H9 (cell line): ENCODE data around the gene PDGFB. TPM values are rescaled to one million over a fixed set of nuclear protein-coding genes. Genes with fewer than 3 reads are reported as not detected.

Source experiments
- DNase-seq: peaks from one replicate; pipeline ENCODE4 v3.0.0-alpha.2; 2017
- H2AFZ ChIP-seq: one replicate; pipeline ENCODE4 v1.6.1; 2013; ENCODE audit warnings: mild to moderate bottlenecking, low read length, control low read depth, moderate library complexity
- H2AK5ac ChIP-seq: 2 replicates; pipeline ENCODE4 v1.6.1; 2013; ENCODE audit warnings: low read length, control low read depth, mixed read lengths; ENCODE audit not compliant: insufficient read length
- H2BK120ac ChIP-seq: one replicate; pipeline ENCODE4 v1.6.1; 2013; ENCODE audit warnings: low read depth, mild to moderate bottlenecking, low read length, control low read depth, inconsistent platforms; ENCODE audit not compliant: poor library complexity, severe bottlenecking
- H2BK12ac ChIP-seq: 2 replicates; pipeline ENCODE4 v1.6.1; 2013; ENCODE audit warnings: low read length, control low read depth, mixed read lengths, low read depth; ENCODE audit not compliant: insufficient read length
- H2BK15ac ChIP-seq: 2 replicates; pipeline ENCODE4 v1.6.1; 2013; ENCODE audit warnings: low read depth, low read length, control low read depth
- H2BK20ac ChIP-seq: one replicate; pipeline ENCODE4 v1.6.1; 2013; ENCODE audit warnings: low read depth, mild to moderate bottlenecking, low read length, control low read depth, inconsistent platforms; ENCODE audit not compliant: poor library complexity, severe bottlenecking
- H2BK5ac ChIP-seq: 2 replicates; pipeline ENCODE4 v1.6.1; 2013; ENCODE audit warnings: low read length, control low read depth, mixed read lengths; ENCODE audit not compliant: insufficient read length
- H3K14ac ChIP-seq: 2 replicates; pipeline ENCODE4 v1.6.1; 2013; ENCODE audit warnings: low read length, control low read depth; ENCODE audit not compliant: insufficient read depth
- H3K18ac ChIP-seq: 2 replicates; pipeline ENCODE4 v1.6.1; 2013; ENCODE audit warnings: low read depth, mild to moderate bottlenecking, mixed read lengths, low read length, control low read depth; ENCODE audit not compliant: insufficient read length
- H3K23ac ChIP-seq: 2 replicates; pipeline ENCODE4 v1.6.1; 2013; ENCODE audit warnings: low read length, control low read depth, mixed read lengths, low read depth; ENCODE audit not compliant: insufficient read length
- H3K23me2 ChIP-seq: 2 replicates; pipeline ENCODE4 v1.6.1; 2013; ENCODE audit warnings: low read depth, mild to moderate bottlenecking, mixed read lengths, low read length, control low read depth; ENCODE audit not compliant: insufficient read length, poor library complexity, severe bottlenecking
- H3K27ac ChIP-seq: 2 replicates; pipeline ENCODE4 v1.5.1; 2013; ENCODE audit warnings: low read length, control low read depth, mixed read lengths, low read depth; ENCODE audit not compliant: insufficient read length
- H3K27me3 ChIP-seq: 2 replicates; pipeline ENCODE4 v1.6.1; 2013; ENCODE audit warnings: low read length, control low read depth, inconsistent platforms; ENCODE audit not compliant: insufficient read depth
- H3K4ac ChIP-seq: 2 replicates; pipeline ENCODE4 v1.6.1; 2013; ENCODE audit warnings: low read depth, mild to moderate bottlenecking, control low read depth, inconsistent platforms, low read length, moderate library complexity
- H3K4me1 ChIP-seq: 2 replicates; pipeline ENCODE4 v1.6.1; 2013; ENCODE audit warnings: low read length, control low read depth, inconsistent platforms; ENCODE audit not compliant: insufficient read depth
- H3K4me2 ChIP-seq: 2 replicates; pipeline ENCODE4 v1.6.1; 2013; ENCODE audit warnings: low read length, control low read depth, mixed read lengths; ENCODE audit not compliant: insufficient read length, insufficient read depth
- H3K56ac ChIP-seq: 2 replicates; pipeline ENCODE4 v1.6.1; 2013; ENCODE audit warnings: low read depth, mild to moderate bottlenecking, mixed read lengths, low read length, control low read depth; ENCODE audit not compliant: insufficient read length
- H3K79me1 ChIP-seq: 2 replicates; pipeline ENCODE4 v1.6.1; 2013; ENCODE audit warnings: low read depth, mild to moderate bottlenecking, moderate library complexity, low read length, control low read depth, inconsistent platforms; ENCODE audit not compliant: insufficient read depth, poor library complexity, severe bottlenecking
- H3K79me2 ChIP-seq: 2 replicates; pipeline ENCODE4 v1.6.1; 2013; ENCODE audit warnings: low read length, control low read depth, inconsistent platforms; ENCODE audit not compliant: insufficient read depth
- H3K9ac ChIP-seq: 2 replicates; pipeline ENCODE4 v1.6.1; 2013; ENCODE audit warnings: low read length, control low read depth, mixed read lengths; ENCODE audit not compliant: insufficient read length; ENCODE audit errors: extremely low read depth
- H3K9me3 ChIP-seq: one replicate; pipeline ENCODE4 v1.6.1; 2013; ENCODE audit warnings: low read depth, low read length, inconsistent platforms; ENCODE audit not compliant: control insufficient read depth
- H3T11ph ChIP-seq: one replicate; pipeline ENCODE4 v1.6.1; 2013; ENCODE audit warnings: mild to moderate bottlenecking, low read length, control low read depth, inconsistent platforms
- H4K20me1 ChIP-seq: one replicate; pipeline ENCODE4 v1.6.1; 2013; ENCODE audit not compliant: control insufficient read depth, insufficient read length, insufficient read depth
- H4K5ac ChIP-seq: 2 replicates; pipeline ENCODE4 v1.6.1; 2013; ENCODE audit warnings: low read depth, mild to moderate bottlenecking, mixed read lengths, low read length, control low read depth; ENCODE audit not compliant: insufficient read length
- H4K8ac ChIP-seq: replicated peaks from 2 replicates; pipeline ENCODE4 v1.6.1; 2013; ENCODE audit warnings: low read length, control low read depth, mixed read lengths, low read depth; ENCODE audit not compliant: insufficient read length
- H4K91ac ChIP-seq: 2 replicates; pipeline ENCODE4 v1.6.1; 2013; ENCODE audit warnings: low read depth, mild to moderate bottlenecking, moderate library complexity, mixed read lengths, low read length, control low read depth; ENCODE audit not compliant: insufficient read length
- H3K27ac Mint-ChIP-seq, 3 experiments: 2 replicates in 2 of 3; 3 replicates in 1 of 3; pipeline ENCODE4 v1.8.0; 2020 to 2021; ENCODE audit warnings: mixed read lengths in 3 of 3, mild to moderate bottlenecking in 1 of 3, moderate library complexity in 1 of 3
- H3K27me3 Mint-ChIP-seq: 2 replicates; pipeline ENCODE4 v1.8.0; 2021; ENCODE audit warnings: low read depth, mild to moderate bottlenecking, moderate library complexity, mixed read lengths
- H3K36me3 Mint-ChIP-seq, 3 experiments: 2 replicates in 2 of 3; 3 replicates in 1 of 3; pipeline ENCODE4 v1.8.0; 2020 to 2021; ENCODE audit warnings: low read depth in 3 of 3, mixed read lengths in 3 of 3; ENCODE audit not compliant: insufficient read depth in 1 of 3
- H3K4me1 Mint-ChIP-seq, 2 experiments: 2 replicates each; pipeline ENCODE4 v1.8.0; 2020; ENCODE audit warnings: mixed read lengths in 2 of 2
- H3K4me3 Mint-ChIP-seq, 2 experiments: 2 replicates in 1 of 2; 3 replicates in 1 of 2; pipeline ENCODE4 v1.8.0; 2020 to 2021; ENCODE audit warnings: mild to moderate bottlenecking in 2 of 2, mixed read lengths in 2 of 2, moderate library complexity in 1 of 2
- H3K9me3 Mint-ChIP-seq, 2 experiments: 2 replicates in 1 of 2; 3 replicates in 1 of 2; pipeline ENCODE4 v1.8.0; 2020; ENCODE audit warnings: mild to moderate bottlenecking in 2 of 2, mixed read lengths in 2 of 2, moderate library complexity in 1 of 2
- WGBS: extraction: QIAGEN DNeasy Blood & Tissue Kit; methylation state at CpG from one replicate; pipeline ENCODE4 v1.1.7; 2013; ENCODE audit warnings: missing lambda C conversion rate, low lambda C conversion rate, mixed read lengths; ENCODE audit not compliant: insufficient read length; ENCODE audit errors: extremely low coverage; 5-methylcytosine and 5-hydroxymethylcytosine counted together
- total RNA-seq: library from RNA; stranded (reverse); gene quantifications from 2 replicates; pipeline ENCODE4 v1.2.1, GENCODE V29; 2021
- TF ChIP-seq, protein P1 (sequence below): fragments of 200-600 bp; sonication (generic); conservative IDR thresholded peaks from 3 replicates; pipeline ENCODE4 v1.8.0; 2021; ENCODE audit warnings: antibody characterized with exemption, mild to moderate bottlenecking

PDGFB gene
- total RNA-seq, 1 experiment from 2014 or later: 6.1 TPM

DNA sequence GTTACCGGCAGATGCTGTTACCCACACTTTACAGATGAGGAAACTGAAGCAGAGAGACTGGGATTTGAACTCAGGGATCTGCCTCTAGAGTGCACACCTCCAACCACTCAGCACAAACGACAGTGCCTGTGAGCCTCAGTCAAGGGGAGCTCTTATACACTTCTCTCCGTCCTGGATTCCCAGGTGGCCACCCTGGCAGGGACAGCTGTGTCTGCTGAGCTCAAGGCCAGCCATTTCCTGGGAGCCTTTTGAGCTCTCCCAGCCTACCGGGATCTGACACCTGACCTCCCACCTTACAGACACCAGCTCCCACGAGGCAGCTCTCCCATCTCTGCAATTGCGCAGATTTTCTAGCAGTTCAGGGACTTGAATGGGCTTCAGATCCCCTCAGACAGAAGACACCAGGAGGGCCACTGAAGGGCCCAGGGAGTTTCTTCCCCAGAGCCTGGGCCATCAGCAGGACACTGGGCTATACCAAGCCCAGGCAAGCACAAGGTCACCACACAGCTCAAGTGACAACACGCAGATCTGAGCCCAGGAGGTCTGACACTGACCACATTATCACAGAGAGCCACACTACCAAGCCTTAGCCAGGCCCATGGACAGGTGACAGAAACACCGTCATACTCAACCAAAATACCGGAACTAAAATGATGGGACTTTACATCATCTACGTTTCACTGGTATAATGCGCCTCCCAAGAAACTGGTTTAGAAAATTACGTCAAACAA lies 17.1 kb downstream of the PDGFB start:
- no peaks in the 10 kb centered on the region for H3K23me2 ChIP-seq
- H3K9ac ChIP-seq: no peak overlapping the region
- H4K8ac ChIP-seq: no peak overlapping the region
- Mint-ChIP-seq H3K27me3 (peaks cover 5% of the 10 kb centered on the region), H3K4me1 (peaks cover 25 to 31% of the 10 kb centered on the region in 2 experiments), H3K4me3 (no peak overlapping the region), H3K36me3 (peaks cover 0 to 23% (median 4%) of the 10 kb centered on the region in 3 experiments; a peak in 3 of 7 replicates), H3K27ac (peak overlapping the region in 2 of 3 experiments; percentile 50 to 63; a peak in 2 of 7 replicates), H3K9me3 (no peaks in the 10 kb centered on the region; a peak in 2 of 5 replicates)
- no peak overlapping the region for H3K4me2 ChIP-seq
- no peak overlapping the region for H2AFZ ChIP-seq
- H2BK5ac ChIP-seq: no peak overlapping the region
- no peak overlapping the region for H3T11ph ChIP-seq
- no peaks in the 10 kb centered on the region for H3K27me3 ChIP-seq
- H3K79me2 ChIP-seq: no peaks in the 10 kb centered on the region
- H3K56ac ChIP-seq: no peak overlapping the region
- no peaks in the 10 kb centered on the region for H3K79me1 ChIP-seq
- H4K91ac ChIP-seq: no peak overlapping the region
- H4K20me1 ChIP-seq: no peaks in the 10 kb centered on the region
- peaks cover 8% of the 10 kb centered on the region; the same call in 1 of the 2 replicates for H3K4me1 ChIP-seq
- TF ChIP-seq, protein P1, sequence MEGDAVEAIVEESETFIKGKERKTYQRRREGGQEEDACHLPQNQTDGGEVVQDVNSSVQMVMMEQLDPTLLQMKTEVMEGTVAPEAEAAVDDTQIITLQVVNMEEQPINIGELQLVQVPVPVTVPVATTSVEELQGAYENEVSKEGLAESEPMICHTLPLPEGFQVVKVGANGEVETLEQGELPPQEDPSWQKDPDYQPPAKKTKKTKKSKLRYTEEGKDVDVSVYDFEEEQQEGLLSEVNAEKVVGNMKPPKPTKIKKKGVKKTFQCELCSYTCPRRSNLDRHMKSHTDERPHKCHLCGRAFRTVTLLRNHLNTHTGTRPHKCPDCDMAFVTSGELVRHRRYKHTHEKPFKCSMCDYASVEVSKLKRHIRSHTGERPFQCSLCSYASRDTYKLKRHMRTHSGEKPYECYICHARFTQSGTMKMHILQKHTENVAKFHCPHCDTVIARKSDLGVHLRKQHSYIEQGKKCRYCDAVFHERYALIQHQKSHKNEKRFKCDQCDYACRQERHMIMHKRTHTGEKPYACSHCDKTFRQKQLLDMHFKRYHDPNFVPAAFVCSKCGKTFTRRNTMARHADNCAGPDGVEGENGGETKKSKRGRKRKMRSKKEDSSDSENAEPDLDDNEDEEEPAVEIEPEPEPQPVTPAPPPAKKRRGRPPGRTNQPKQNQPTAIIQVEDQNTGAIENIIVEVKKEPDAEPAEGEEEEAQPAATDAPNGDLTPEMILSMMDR: no peak
- no peaks in the 10 kb centered on the region for H3K9me3 ChIP-seq
- no peak overlapping the region for H3K4ac ChIP-seq
- H3K23ac ChIP-seq: no peak overlapping the region
- no peak overlapping the region for H2BK15ac ChIP-seq
- H2BK12ac ChIP-seq: no peak overlapping the region
- no peak for DNase-seq
- no peak overlapping the region for H2BK120ac ChIP-seq
- no peak overlapping the region for H2AK5ac ChIP-seq
- no peak overlapping the region for H2BK20ac ChIP-seq
- H3K27ac ChIP-seq: no peak overlapping the region
- no CpG with 5 or more reads among the region's 12 CpGs for WGBS
- H3K14ac ChIP-seq: no peak overlapping the region; the same call in 1 of the 2 replicates
- H3K18ac ChIP-seq: no peak overlapping the region
- no peak overlapping the region for H4K5ac ChIP-seq
